Astrocyte (in vitro differentiated cells and primary cell): ENCODE measurements around the gene PLAAT4.

Experiments used
- EZH2 ChIP-seq: IDR thresholded peaks from 2 replicates; pipeline ENCODE4 v1.6.1; 2012; ENCODE audit warnings: mild to moderate bottlenecking, low read length, inconsistent platforms; ENCODE audit not compliant: insufficient read depth
- TF ChIP-seq, protein P1 (sequence below): IDR thresholded peaks from 2 replicates; pipeline ENCODE4 v1.5.1; 2011; ENCODE audit warnings: low read depth, mild to moderate bottlenecking, inconsistent platforms, low read length, moderate library complexity; ENCODE audit not compliant: insufficient read depth

DNA sequence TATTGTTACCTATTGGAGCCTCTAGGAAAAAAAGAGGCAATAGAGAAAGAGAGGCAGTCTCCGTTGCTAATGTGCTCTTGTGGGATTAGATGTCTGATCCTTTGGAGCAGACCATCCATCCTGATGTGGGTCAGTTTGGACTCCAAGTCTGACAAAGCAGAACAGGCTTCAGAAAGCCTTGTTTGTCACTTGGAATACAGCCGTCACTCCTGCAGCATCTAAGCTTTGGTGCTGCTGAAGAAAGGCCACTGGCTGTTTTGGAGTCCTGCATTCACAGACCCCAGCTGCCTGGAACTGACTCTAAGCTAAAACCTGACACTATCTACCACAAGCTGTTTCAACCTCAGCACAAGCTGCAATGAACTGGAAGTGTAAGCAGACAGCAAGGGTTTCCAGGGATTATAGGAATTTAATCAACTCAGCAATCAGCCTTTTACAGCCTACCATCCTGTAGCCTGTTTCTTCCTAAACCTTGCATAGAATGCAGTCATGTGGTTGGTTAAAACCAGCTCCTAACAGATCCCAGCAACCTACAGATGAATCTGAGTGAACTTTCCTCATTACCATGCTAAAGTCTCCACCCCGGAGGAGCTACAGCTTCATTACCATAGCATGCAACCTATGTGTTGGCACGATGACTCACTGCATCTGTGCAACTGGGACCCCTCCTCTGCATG, 3.7 kb upstream of the PLAAT4 start:
- TF ChIP-seq, protein P1, sequence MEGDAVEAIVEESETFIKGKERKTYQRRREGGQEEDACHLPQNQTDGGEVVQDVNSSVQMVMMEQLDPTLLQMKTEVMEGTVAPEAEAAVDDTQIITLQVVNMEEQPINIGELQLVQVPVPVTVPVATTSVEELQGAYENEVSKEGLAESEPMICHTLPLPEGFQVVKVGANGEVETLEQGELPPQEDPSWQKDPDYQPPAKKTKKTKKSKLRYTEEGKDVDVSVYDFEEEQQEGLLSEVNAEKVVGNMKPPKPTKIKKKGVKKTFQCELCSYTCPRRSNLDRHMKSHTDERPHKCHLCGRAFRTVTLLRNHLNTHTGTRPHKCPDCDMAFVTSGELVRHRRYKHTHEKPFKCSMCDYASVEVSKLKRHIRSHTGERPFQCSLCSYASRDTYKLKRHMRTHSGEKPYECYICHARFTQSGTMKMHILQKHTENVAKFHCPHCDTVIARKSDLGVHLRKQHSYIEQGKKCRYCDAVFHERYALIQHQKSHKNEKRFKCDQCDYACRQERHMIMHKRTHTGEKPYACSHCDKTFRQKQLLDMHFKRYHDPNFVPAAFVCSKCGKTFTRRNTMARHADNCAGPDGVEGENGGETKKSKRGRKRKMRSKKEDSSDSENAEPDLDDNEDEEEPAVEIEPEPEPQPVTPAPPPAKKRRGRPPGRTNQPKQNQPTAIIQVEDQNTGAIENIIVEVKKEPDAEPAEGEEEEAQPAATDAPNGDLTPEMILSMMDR: no peak
- TF ChIP-seq EZH2: no peak
